Stimulated activated CD8-positive, alpha-beta memory T cell treated with anti-CD3 and anti-CD28 coated beads, Interleukin-15, amount 100 ng/mL, for 4 hours (primary cell): ENCODE results near the gene GNLY.
A peak's percentile ranks its signal among the peaks of the same experiment; 100 is the strongest.

Experiments used
- DNase-seq, 2 donors: peaks; one replicate each; pipeline ENCODE4 v3.0.0-alpha.2; 2020; ENCODE audit warnings: low read depth in 2 of 2

GNLY gene

GRCh38 chr2:85684806-85685205 is 9.4 kb upstream of the GNLY start:
- no peak for DNase-seq

GRCh38 chr2:85690932-85691331 is 3.2 kb upstream of the GNLY start:
- no peak for DNase-seq

- DNase-seq: no peak
Measured at GRCh38 chr2:85692039-85692645, 2.0 kb upstream of the GNLY start.

- no peak for DNase-seq
Measured at GRCh38 chr2:85695121-85695520, 963 bp downstream of the GNLY start.

- DNase-seq: no peak
Measured at GRCh38 chr2:85695691-85696668, 1.8 kb downstream of the GNLY start.

- DNase-seq: no peak
Measured at GRCh38 chr2:85697096-85697495, 2.9 kb downstream of the GNLY start.

- DNase-seq: no peak
Measured at GRCh38 chr2:85697716-85698115, 3.6 kb downstream of the GNLY start.

GRCh38 chr2:85698184-85698879 is 4.2 kb downstream of the GNLY start:
- no peak for DNase-seq

GRCh38 chr2:85698880-85699254 is 4.7 kb downstream of the GNLY start:
- no peak for DNase-seq

- DNase-seq: no peak
Measured at GRCh38 chr2:85699325-85699724, 5.2 kb downstream of the GNLY start.

GRCh38 chr2:85702172-85702571 is 8.0 kb downstream of the GNLY start:
- no peak for DNase-seq

GRCh38 chr2:85702800-85703199 is 8.6 kb downstream of the GNLY start:
- DNase-seq: no peak

GRCh38 chr2:85703329-85703728 is 9.2 kb downstream of the GNLY start:
- DNase-seq: no peak

- no peak for DNase-seq
Measured at GRCh38 chr2:85704038-85704437, 9.9 kb downstream of the GNLY start.

- DNase-seq: peak in 1 of 2 donors; percentile 12
Measured at GRCh38 chr2:85704800-85705679, 10.9 kb downstream of the GNLY start.

GRCh38 chr2:85705680-85706039 is 11.5 kb downstream of the GNLY start:
- no peak for DNase-seq

GRCh38 chr2:85706063-85706462 is 11.9 kb downstream of the GNLY start:
- DNase-seq: no peak

- no peak for DNase-seq
Measured at GRCh38 chr2:85706599-85707296, 12.6 kb downstream of the GNLY start.

GRCh38 chr2:85707304-85707703 is 13.1 kb downstream of the GNLY start:
- DNase-seq: peak in 1 of 2 donors; percentile 48

- DNase-seq: no peak
Measured at GRCh38 chr2:85708641-85709040, 14.5 kb downstream of the GNLY start.

- DNase-seq: no peak
Measured at GRCh38 chr2:85709401-85709811, 15.2 kb downstream of the GNLY start.
